ENCODE results near the gene ABCA1. TPM values are rescaled to one million over a fixed set of nuclear protein-coding genes. Genes with fewer than 3 reads are reported as not detected.

Gene ABCA1
- total and polyA plus RNA-seq, 12 donors, result 1.3 to 35.0 (median 11.3) TPM

GRCh38 chr9:104836767-104837166 lies 91.2 kb downstream of the ABCA1 start:
- Histone ChIP-seq H3K4me1 (peaks cover 0 to 24% (median 15%) of the 10 kb centered on the region in 9 donors), H3K27me3 (no peaks in the 10 kb centered on the region), H3K36me3 (peaks cover 0 to 100% (median 7%) of the 10 kb centered on the region in 9 donors), H3K4me3 (no peak overlapping the region), H3K27ac (peak overlapping the region in 5 of 10 donors; percentile 24 to 47 (median 44)), H3K9me3 (no peaks in the 10 kb centered on the region)
- ATAC-seq (peak in 1 of 8 donors; percentile 11), DNase-seq (no peak)
- WGBS, 2 donors, result 71 to 75% methylated on average over 4 of the region's 4 CpGs
- intact Hi-C loops (cut with DNase I), result no loop called here
- no peak for TF ChIP-seq CTCF (IDR thresholded peaks at IDR 0.05)

GRCh38 chr9:104836235-104836634 lies 91.7 kb downstream of the ABCA1 start:
- 54 to 74% methylated on average over 1 of the region's 1 CpG for WGBS, 2 donors
- no peak for DNase-seq
- Histone ChIP-seq H3K4me1 (peaks cover 0 to 28% (median 15%) of the 10 kb centered on the region in 9 donors), H3K27ac (peak overlapping the region in 6 of 10 donors; percentile 24 to 47 (median 38)), H3K27me3 (no peaks in the 10 kb centered on the region), H3K36me3 (peaks cover 0 to 100% (median 11%) of the 10 kb centered on the region in 9 donors), H3K9me3 (no peaks in the 10 kb centered on the region), H3K4me3 (no peak overlapping the region)
- TF ChIP-seq CTCF (IDR thresholded peaks at IDR 0.05), result no peak
- intact Hi-C loops (cut with DNase I), result no loop called here
- ATAC-seq, result peak in 6 of 8 donors; percentile 41 to 70 (median 50)

GRCh38 chr9:104835161-104835560 lies 92.8 kb downstream of the ABCA1 start:
- Histone ChIP-seq H3K4me1 (peaks cover 0 to 38% (median 18%) of the 10 kb centered on the region in 9 donors), H3K27me3 (no peaks in the 10 kb centered on the region), H3K4me3 (no peak overlapping the region), H3K27ac (peak overlapping the region in 2 of 10 donors; percentile 39 to 46), H3K9me3 (no peaks in the 10 kb centered on the region), H3K36me3 (peaks cover 0 to 100% (median 21%) of the 10 kb centered on the region in 9 donors)
- no peak for TF ChIP-seq CTCF (IDR thresholded peaks at IDR 0.05)
- intact Hi-C loops (cut with DNase I), result no loop called here
- 89 to 90% methylated on average over 3 of the region's 3 CpGs for WGBS, 2 donors
- ATAC-seq (peak in 5 of 8 donors; percentile 27 to 56 (median 43)), DNase-seq (no peak)

GRCh38 chr9:104833696-104834095 lies 94.3 kb downstream of the ABCA1 start:
- DNase-seq (no peak), ATAC-seq (no peak)
- TF ChIP-seq CTCF (IDR thresholded peaks at IDR 0.05), result no peak
- intact Hi-C loops (cut with DNase I), result no loop called here
- Histone ChIP-seq H3K9me3 (no peaks in the 10 kb centered on the region), H3K4me3 (no peak overlapping the region), H3K4me1 (peaks cover 0 to 40% (median 19%) of the 10 kb centered on the region in 9 donors), H3K27me3 (no peaks in the 10 kb centered on the region), H3K27ac (no peak overlapping the region), H3K36me3 (peaks cover 0 to 99% (median 28%) of the 10 kb centered on the region in 9 donors)
- WGBS, 2 donors, result 79 to 87% methylated on average over 6 of the region's 6 CpGs
